GM11168 (cell line): ENCODE measurements around the gene ZNF786.
"Not testable (repeated sequence)": the region's sequence is repeated elsewhere in the genome, so short reads cannot be mapped to it uniquely, and the experiment has no call there.

Source experiments
- in situ Hi-C: fragments of 300-500 bp; cut with MboI; formaldehyde crosslinking; loops from one replicate; pipeline ENCODE4 v1.12.0; 2022; ENCODE audit warnings: low sequenced_read_pairs; ENCODE audit not compliant: unreplicated experiment

ZNF786 gene

GRCh38 chr7:149090397-149091195 is at the start of gene ZNF786:
Gene ZNF786 (minus strand): TSS chr7:149090718. CDS start chr7:149090640, 78 bp downstream.
- in situ Hi-C loops, result no loop called here

GRCh38 chr7:149136118-149136517 is 45.6 kb upstream of the ZNF786 start:
- in situ Hi-C loops, result no loop called here

GRCh38 chr7:149133028-149133710 is 42.7 kb upstream of the ZNF786 start:
- in situ Hi-C loops, result no loop called here

- in situ Hi-C loops, result no loop called here
Observed at GRCh38 chr7:149130572-149131198, 40.2 kb upstream of the ZNF786 start.

- in situ Hi-C loops, result no loop called here
Observed at GRCh38 chr7:149126662-149127266, 36.2 kb upstream of the ZNF786 start.

GRCh38 chr7:149125863-149126661 is 35.5 kb upstream of the ZNF786 start, which contains the start of gene ZNF425:
Gene ZNF425 (minus strand): TSS chr7:149126324. CDS start chr7:149126213, 111 bp downstream.
- in situ Hi-C loops, result no loop called here

- in situ Hi-C loops, result no loop called here
Observed at GRCh38 chr7:149125189-149125862, 34.8 kb upstream of the ZNF786 start.

GRCh38 chr7:149109969-149110368 is 19.5 kb upstream of the ZNF786 start:
- in situ Hi-C loops, result no loop called here

- in situ Hi-C loops, result no loop called here
Observed at GRCh38 chr7:149104749-149105148, 14.2 kb upstream of the ZNF786 start.

- in situ Hi-C loops, result no loop called here
Observed at GRCh38 chr7:149104214-149104613, 13.7 kb upstream of the ZNF786 start.

GRCh38 chr7:149103424-149103823 is 12.9 kb upstream of the ZNF786 start:
- in situ Hi-C loops, result no loop called here

- in situ Hi-C loops, result no loop called here
Observed at GRCh38 chr7:149102666-149103065, 12.1 kb upstream of the ZNF786 start.

GRCh38 chr7:149100821-149101220 is 10.3 kb upstream of the ZNF786 start:
- in situ Hi-C loops, result no loop called here

- in situ Hi-C loops, result no loop called here
Observed at GRCh38 chr7:149099058-149099457, 8.5 kb upstream of the ZNF786 start.

GRCh38 chr7:149097088-149097487 is 6.6 kb upstream of the ZNF786 start:
- in situ Hi-C loops, result no loop called here

- in situ Hi-C loops, result no loop called here
Observed at GRCh38 chr7:149093228-149093627, 2.7 kb upstream of the ZNF786 start.

GRCh38 chr7:149092244-149092643 is 1.7 kb upstream of the ZNF786 start:
- in situ Hi-C loops, result not testable (repeated sequence)

GRCh38 chr7:149087376-149087775 is 3.1 kb downstream of the ZNF786 start:
- in situ Hi-C loops, result no loop called here

- in situ Hi-C loops, result no loop called here
Observed at GRCh38 chr7:149085866-149086265, 4.7 kb downstream of the ZNF786 start.
